Globus pallidus (tissue), 1 donor: ENCODE data around the gene MICAL3.
"Not testable (repeated sequence)": the region's sequence is repeated elsewhere in the genome, so short reads cannot be mapped to it uniquely, and the experiment has no call there.

Experiments
- DNase-seq: peaks from one replicate; pipeline ENCODE4 v3.0.0-alpha.2; 2015; ENCODE audit warnings: low spot score

The MICAL3 gene

GRCh38 chr22:17999851-18000250 is 24.5 kb downstream of the MICAL3 start:
- DNase-seq: no peak

- DNase-seq: no peak
Measured at GRCh38 chr22:17998913-17999312, 25.4 kb downstream of the MICAL3 start.

- DNase-seq: no peak
Measured at GRCh38 chr22:17997456-17997855, 26.9 kb downstream of the MICAL3 start.

- DNase-seq: not testable (repeated sequence)
Measured at GRCh38 chr22:17995256-17995655, 29.1 kb downstream of the MICAL3 start.

- no peak for DNase-seq
Measured at GRCh38 chr22:17994424-17995108, 29.8 kb downstream of the MICAL3 start.

- DNase-seq: not testable (repeated sequence)
Measured at GRCh38 chr22:17992976-17993375, 31.4 kb downstream of the MICAL3 start.

- DNase-seq: not testable (repeated sequence)
Measured at GRCh38 chr22:17991992-17992391, 32.4 kb downstream of the MICAL3 start.

- DNase-seq: no peak
Measured at GRCh38 chr22:17990942-17991341, 33.4 kb downstream of the MICAL3 start.

GRCh38 chr22:17990147-17990546 is 34.2 kb downstream of the MICAL3 start:
- DNase-seq: no peak

- DNase-seq: no peak
Measured at GRCh38 chr22:17988800-17989513, 35.4 kb downstream of the MICAL3 start.

GRCh38 chr22:17985606-17986005 is 38.8 kb downstream of the MICAL3 start:
- no peak for DNase-seq

- DNase-seq: not testable (repeated sequence)
Measured at GRCh38 chr22:17985071-17985470, 39.3 kb downstream of the MICAL3 start.

- no peak for DNase-seq
Measured at GRCh38 chr22:17984114-17984513, 40.2 kb downstream of the MICAL3 start.

GRCh38 chr22:17982572-17983141 is 41.7 kb downstream of the MICAL3 start:
- no peak for DNase-seq

GRCh38 chr22:17981497-17981896 is 42.9 kb downstream of the MICAL3 start:
- DNase-seq: no peak

- no peak for DNase-seq
Measured at GRCh38 chr22:17980638-17981051, 43.7 kb downstream of the MICAL3 start.

GRCh38 chr22:17980015-17980590 is 44.3 kb downstream of the MICAL3 start:
- no peak for DNase-seq

- DNase-seq: no peak
Measured at GRCh38 chr22:17978027-17978426, 46.3 kb downstream of the MICAL3 start.

GRCh38 chr22:17977371-17977770 is 47.0 kb downstream of the MICAL3 start:
- no peak for DNase-seq

GRCh38 chr22:17976121-17976520 is 48.2 kb downstream of the MICAL3 start:
- DNase-seq: no peak

GRCh38 chr22:17974703-17975372 is 49.5 kb downstream of the MICAL3 start:
- no peak for DNase-seq

GRCh38 chr22:17974087-17974486 is 50.3 kb downstream of the MICAL3 start:
- DNase-seq: no peak
